GM21619 (cell line): ENCODE data around the gene GPHN.

ENCODE experiments used
- ATAC-seq: cut with Tn5 transposase; IDR thresholded peaks from one replicate; pipeline ENCODE4 v1.9.1; 2021; ENCODE audit not compliant: unreplicated experiment

GPHN gene

DNA sequence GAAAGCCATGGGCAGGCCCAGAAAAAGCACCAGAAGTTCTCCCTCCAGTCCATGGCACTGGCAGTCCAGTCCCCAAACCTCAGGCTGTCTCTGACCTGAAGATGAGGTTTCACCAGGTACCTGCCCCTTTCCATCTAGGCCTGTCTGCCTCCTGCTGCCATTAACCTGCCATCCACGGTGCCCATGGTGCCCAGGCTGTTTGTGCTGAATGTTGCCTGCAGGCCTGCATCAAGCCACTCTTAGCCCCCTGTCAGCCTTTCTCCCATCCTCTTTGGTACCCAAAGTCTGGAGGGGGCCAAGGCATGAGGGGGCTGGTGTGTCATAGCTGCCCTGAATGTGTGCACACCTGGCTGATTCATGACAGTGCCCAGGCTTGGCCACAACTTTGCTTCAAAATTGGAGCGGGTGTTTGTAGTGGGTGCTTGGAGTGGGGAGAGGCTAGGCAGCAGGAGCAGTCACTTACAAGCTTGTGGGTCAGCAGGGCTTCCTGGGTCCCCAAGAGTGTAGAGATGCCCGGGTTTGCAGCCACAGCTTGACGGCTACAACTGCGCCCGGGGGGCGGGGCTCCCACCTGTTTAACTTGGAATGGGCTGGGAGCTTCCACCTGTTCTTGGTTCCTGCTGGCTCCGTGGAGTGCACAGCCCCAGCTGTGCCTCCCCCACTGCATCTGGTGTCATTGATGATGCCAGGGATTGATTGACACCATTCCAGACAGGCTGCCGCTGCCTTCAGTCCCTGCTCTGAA, 88.5 kb downstream of the GPHN start:
- ATAC-seq, result no peak

- ATAC-seq, result no peak
These were observed 92.5 kb downstream of the GPHN start for GRCh38 chr14:66600416-66600815.

DNA sequence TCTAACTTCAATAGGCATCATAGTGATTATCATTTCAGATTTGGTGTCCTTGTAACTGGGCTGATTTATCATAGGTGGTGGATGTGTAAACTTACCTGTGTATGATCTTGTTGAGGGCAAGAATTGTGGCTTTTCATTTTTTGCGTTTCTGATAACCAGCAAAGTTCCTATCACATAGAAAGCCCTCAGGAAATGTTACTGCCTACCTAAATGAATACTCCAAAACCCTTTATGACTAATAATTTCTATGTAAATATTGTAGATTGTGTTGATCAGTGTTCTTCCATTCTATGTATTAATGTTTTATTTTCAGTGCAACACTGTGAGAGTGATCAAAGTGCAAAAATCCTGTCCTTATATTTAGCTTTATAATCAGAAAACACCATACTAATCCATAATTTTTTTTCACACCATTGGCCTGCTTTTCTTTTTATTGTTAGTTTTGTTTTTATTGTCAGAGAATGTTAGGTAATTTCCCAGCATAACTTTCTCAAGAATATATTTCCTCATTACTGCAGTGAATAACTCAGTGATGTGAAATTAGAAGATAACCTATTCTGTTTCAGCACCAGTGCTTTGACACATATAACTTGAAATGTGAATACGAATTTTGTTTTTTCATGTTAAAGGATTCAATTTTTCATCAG, 94.1 kb downstream of the GPHN start:
- no peak for ATAC-seq

- ATAC-seq, result no peak
These were observed 96.0 kb downstream of the GPHN start for GRCh38 chr14:66603945-66604344.

DNA sequence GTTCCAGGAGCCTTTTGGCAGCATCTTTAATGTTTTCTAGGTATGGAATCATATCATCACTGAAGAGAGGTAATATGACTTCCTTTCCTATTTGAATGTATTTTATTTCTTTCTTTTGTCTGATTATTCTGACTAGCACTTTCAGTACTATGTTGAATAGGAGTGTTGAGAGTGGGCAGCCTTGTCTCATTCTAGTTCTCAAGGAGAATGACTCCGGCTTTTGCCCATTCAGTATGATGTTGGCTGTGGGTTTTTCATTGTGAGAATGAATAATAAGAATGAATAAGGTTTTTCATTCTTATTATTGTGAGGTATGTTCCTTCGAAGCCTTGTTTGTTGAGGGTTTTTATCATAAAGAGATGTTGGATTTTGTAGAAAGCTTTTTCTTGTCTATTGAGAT, 98.9 kb downstream of the GPHN start:
- ATAC-seq, result no peak

DNA sequence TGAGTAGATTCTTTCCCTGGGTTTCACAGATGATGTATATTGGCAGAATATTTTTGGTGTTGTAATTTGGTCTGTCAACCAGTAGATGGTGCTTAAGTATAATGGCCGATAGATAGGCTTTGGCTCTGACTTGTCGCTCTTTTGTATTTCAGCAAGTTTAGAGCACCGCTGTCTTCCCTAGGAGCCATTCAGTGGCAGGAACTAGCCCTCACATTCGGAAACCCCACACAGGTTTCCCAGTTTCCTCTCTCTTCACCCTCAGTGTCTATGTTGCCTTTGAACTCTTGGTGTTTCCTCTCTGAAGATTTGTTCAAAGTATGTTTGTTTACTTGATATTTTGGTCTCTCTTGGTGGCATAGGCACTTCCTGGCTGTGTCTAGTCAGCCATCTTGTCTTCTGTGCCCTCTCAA, 102.2 kb downstream of the GPHN start:
- ATAC-seq, result no peak

DNA sequence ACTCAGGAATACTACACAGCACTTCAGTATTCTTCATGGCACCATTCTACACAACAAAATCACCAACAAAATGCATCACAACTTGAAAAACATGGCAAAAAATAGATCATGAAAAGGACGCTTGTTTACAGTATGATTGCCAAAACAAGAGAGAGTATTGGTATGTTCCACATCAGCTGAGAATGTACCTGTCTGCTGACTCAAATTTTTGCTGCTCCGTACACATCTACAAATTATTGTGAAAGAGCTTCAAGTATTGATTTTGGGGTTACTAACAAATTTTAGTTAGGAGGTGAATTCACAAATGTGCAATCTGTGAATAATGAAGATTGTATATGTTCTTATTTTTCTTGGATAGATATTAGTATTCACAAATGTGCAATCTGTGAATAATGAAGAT, 105.4 kb downstream of the GPHN start:
- no peak for ATAC-seq

- peak; percentile 51 for ATAC-seq
These were observed 112.0 kb downstream of the GPHN start for GRCh38 chr14:66619952-66620351.

GRCh38 chr14:66623838-66624237, 115.9 kb downstream of the GPHN start:
- no peak for ATAC-seq

DNA sequence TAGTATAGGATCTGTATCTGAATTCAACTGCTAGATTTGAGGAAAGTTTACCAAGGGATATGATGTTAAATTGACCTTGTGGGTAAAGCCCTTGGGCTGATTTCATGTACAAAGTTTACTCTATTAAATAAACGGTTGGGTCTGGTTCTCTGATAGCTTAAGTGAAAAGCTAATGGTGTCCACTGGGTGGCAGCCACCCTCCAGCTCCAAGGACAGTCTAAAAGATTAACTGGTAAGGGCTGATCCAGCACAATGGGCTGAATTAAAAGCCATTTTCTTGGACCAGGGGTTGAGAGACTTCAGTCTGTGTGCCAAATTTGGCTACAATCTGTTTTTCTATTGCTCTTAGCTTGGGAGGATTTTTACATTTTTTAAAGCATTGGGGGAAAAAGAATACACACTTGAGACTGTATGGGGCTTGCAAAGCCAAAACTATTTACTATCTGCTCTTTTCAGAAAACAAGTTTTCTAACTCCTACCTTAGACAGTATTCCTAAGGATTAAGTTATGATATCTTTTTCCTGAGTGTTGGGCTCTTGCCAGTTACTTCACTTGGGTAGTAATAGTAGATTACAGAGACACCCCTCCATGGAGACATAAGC, 116.5 kb downstream of the GPHN start:
- ATAC-seq, result peak; percentile 71

DNA sequence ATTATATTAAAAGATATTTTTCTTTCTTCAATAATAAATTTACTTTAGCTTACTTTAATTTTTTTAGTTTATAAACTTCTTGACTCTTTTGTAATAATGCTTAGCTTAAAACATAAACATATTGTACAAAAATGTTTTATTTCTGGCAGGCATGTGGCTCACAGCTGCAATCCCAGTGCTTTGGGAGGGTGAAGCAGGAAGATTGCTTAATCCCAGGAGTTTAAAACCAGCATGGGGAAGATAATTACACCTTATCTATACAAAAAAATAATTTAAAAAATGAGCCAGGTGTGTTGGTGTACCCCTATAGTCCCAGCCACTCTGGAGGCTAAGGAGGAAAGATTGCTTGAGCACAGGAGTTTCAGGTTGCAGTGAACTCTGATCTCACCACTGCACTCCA, 120.7 kb downstream of the GPHN start:
- no peak for ATAC-seq

DNA sequence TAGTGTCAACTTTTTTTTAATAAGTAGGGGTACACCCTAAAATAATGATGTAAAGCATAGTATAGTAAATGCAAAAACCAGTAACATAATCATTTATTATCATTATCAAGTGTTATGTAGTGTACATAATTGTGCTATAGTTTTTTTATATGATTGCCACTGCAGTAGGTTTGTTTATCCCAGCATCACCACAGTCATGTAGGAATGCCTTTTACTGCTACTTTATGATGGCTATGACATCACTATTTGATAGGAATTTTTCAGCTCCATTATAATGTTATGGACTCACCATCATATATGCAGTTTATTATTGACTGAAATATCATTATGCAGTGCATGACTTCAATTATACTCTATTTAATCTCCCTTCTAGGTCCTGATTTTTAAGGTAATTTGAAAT, 121.6 kb downstream of the GPHN start:
- no peak for ATAC-seq

- no peak for ATAC-seq
These were observed 126.9 kb downstream of the GPHN start for GRCh38 chr14:66634876-66635275.

- no peak for ATAC-seq
These were observed 127.5 kb downstream of the GPHN start for GRCh38 chr14:66635435-66635834.

DNA sequence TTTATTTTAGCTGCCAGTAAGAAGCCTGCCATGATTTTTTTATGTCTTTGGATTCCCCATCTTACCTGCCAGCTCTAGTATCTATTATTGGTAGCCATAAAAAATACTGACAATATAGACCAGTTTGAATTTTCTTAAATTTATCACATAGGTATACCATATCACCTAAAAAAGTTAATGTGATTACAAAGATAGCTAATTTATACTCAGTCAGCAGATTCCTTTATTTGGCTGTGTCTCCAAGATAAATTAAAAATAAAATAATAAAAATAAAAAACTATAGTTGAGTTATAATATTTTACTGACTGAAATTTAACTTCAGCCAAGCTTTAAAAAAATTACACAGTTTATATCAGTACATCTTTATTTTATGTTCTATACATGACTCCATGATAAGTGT, 128.3 kb downstream of the GPHN start:
- ATAC-seq, result no peak

DNA sequence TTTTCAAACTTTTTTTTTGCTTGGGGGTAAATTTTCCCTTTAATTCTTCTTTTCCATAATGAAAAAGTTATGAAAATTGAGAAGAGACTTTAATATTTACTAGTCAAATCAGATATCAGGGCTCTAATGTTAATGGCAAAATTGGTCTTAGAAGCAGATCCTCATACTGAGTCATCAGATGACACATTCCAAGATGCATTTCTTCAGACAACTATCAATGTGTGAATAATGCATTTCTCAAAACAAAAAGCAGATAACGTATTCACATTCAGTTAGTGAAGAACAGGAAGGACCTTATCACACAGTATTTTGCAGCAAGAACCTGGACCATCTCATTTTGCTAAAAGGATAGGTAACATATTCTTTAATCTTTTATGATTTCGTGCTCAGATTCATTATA, 130.7 kb downstream of the GPHN start:
- no peak for ATAC-seq

DNA sequence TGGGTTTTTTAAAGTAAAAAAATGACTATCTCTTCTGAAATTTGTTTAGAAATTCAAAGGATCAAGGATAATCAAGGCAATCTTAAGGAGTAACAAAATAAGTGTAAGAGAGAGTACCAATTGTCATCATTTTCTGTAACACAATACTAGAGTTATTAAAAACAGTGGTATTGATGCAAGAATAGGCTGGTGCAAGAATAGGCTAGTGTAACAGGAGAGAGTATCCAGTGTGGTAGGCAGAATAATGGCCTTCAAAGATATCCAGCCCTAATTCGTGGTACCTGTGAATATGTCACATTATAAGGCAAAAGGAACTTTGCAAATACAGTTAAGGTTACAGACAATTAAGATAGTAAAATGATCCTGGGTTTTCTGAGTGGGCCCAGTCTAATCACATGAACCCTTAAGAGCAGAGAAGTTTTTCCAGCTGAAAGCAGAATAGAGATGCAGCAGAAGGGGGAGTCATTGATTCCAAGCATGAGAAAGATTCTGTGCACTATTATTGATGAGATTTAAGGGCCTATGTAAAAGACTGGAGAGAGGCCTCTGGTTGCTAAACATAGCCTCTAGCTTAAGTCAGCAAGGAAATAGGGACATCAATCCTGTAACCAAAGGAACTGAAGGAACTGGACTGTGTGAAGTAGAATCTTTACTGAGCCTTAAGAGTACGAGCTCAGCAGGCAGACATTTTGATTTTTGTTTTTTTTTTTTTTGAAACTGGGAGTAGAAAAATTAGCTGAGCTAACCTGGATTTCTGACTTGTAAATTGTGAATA, 134.1 kb downstream of the GPHN start:
- ATAC-seq, result no peak

- ATAC-seq, result no peak
These were observed 135.4 kb downstream of the GPHN start for GRCh38 chr14:66643344-66643743.

DNA sequence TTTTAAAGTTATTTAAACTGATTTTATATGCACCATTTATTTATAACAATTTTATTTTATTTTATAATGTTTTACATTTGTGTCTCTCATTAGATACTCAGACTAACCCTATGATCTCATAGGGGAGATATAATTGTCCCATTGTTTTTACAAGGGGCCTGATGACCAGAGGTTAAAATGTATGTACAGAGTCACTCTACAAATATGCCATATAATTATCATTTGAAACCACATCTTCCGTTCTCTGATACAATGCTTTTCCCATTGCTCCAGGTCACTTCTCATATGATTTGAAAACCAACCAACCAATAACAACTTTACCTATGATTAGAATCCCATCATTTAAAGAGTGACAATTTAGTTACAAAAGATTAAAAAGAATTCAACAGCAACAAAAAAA, 137.8 kb downstream of the GPHN start:
- no peak for ATAC-seq

DNA sequence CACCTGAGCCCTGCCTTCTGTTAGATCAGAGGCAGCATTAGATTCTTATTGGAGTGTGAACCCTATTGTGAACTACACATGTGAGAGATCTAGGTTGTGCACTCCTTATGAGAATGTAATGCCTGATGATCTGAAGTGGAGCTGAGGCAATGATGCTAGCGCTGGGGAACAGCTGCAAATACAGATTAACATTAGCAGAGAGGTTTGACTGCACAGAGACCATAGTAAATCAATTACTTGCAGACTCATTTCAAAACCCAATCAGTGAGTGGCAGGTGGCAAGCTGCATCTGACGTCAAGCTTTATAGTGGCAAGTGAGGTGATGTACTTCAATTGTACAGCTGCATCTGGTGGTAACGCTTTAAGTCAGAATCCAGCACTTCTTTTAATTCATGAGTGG, 141.6 kb downstream of the GPHN start:
- peak; percentile 71 for ATAC-seq

DNA sequence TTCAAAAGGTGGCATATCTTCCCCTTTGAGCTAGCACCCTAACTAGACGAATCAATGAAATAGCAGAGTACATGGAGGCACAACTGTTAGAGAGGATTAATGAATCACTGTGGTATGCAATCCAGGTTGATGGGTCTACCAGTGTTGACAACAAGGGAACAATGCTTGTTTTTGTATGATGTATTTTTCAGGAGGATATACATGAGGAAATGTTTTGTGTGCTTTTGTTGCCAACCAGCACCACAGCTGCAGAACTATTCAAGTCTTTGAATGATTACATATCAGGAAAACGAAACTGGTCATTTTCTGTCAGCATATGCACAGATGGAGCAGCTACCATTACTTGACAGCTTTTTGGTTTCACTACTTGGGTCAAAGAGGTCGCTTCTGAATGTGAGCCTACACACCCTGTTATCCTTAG, 142.6 kb downstream of the GPHN start:
- peak; percentile 59 for ATAC-seq
